ENCODE measurements around the gene PTCD1.

Gene PTCD1

GRCh38 chr7:99409192-99409572 is 29.4 kb downstream of the PTCD1 start:
- Histone ChIP-seq H3K4me1 (ENCODE audit: low read length) (peaks cover 11% of the 10 kb centered on the region), H3K9me2 (replicated peaks; ENCODE audit: insufficient read depth, low read length) (no peaks in the 10 kb centered on the region), H3K27ac (ENCODE audit: low read length) (peak overlapping the region; percentile 88; the same call in 1 of the 2 replicates), H3K4me2 (ENCODE audit: low read depth, low read length) (peak overlapping the region; percentile 91), H3F3A (ENCODE audit: insufficient read depth, low read length) (0 out of 2 replicates have a peak, but pooled peaks cover 4% of the 10 kb centered on the region), H2AFZ (ENCODE audit: low read length) (peak overlapping the region; percentile 83), H3K4me3 (ENCODE audit: low read length) (peak overlapping the region; percentile 94), H3K9ac (ENCODE audit: low read length) (peak overlapping the region; percentile 92), H3K36me3 (replicated peaks; ENCODE audit: insufficient read depth, low read length) (peaks cover 4% of the 10 kb centered on the region; the same call in 1 of the 2 replicates), H4K20me1 (ENCODE audit: insufficient read depth, low read length) (no peaks in the 10 kb centered on the region; the same call in 1 of the 2 replicates), H3K27me3 (replicated peaks; ENCODE audit: insufficient read depth, low read length) (no peaks in the 10 kb centered on the region), H3K79me2 (ENCODE audit: low read length) (peaks cover 88% of the 10 kb centered on the region), H3K9me3 (replicated peaks; ENCODE audit: insufficient read depth, low read length) (no peaks in the 10 kb centered on the region)
- no peak for TF ChIP-seq EZH2phosphoT487 (IDR thresholded peaks at IDR 0.05; ENCODE audit: low read length)
- no peak for DNase-seq

- H3K9ac ChIP-seq (ENCODE audit: low read length) = peak within 1 kb of the TSS; percentile 92
- H2AFZ ChIP-seq (ENCODE audit: low read length) = peak within 1 kb of the TSS; percentile 83
- H3K4me2 ChIP-seq (ENCODE audit: low read depth, low read length) = peak within 1 kb of the TSS; percentile 91
- peak within 1 kb of the TSS; percentile 94 for H3K4me3 ChIP-seq (ENCODE audit: low read length)
- no peaks in the 10 kb centered on the region for H3K9me3 ChIP-seq (replicated peaks; ENCODE audit: insufficient read depth, low read length)
- no peak for TF ChIP-seq EZH2phosphoT487 (IDR thresholded peaks at IDR 0.05; ENCODE audit: low read length)
- TF ChIP-seq EZH2 (optimal IDR thresholded peaks at IDR 0.05; ENCODE audit: low read depth, low read length) = no peak
- TF ChIP-seq CTCF (IDR thresholded peaks at IDR 0.05; ENCODE audit: low read length) = no peak
- H3K27ac ChIP-seq (ENCODE audit: low read length) = peak within 1 kb of the TSS; percentile 88
- H3K79me2 ChIP-seq (ENCODE audit: low read length) = peaks cover 92% of the 10 kb centered on the region
- no peaks in the 10 kb centered on the region; the same call in 1 of the 2 replicates for H4K20me1 ChIP-seq (ENCODE audit: insufficient read depth, low read length)
- H3K4me1 ChIP-seq (ENCODE audit: low read length) = peaks cover 11% of the 10 kb centered on the region
- H3K9me2 ChIP-seq (replicated peaks; ENCODE audit: insufficient read depth, low read length) = no peaks in the 10 kb centered on the region
- peak; percentile 93 for DNase-seq
- 0 out of 2 replicates have a peak, but pooled peaks cover 4% of the 10 kb centered on the region for H3F3A ChIP-seq (ENCODE audit: insufficient read depth, low read length)
- H3K36me3 ChIP-seq (replicated peaks; ENCODE audit: insufficient read depth, low read length) = peaks cover 4% of the 10 kb centered on the region; the same call in 1 of the 2 replicates
- no peaks in the 10 kb centered on the region for H3K27me3 ChIP-seq (replicated peaks; ENCODE audit: insufficient read depth, low read length)
These were observed 30.0 kb downstream of the PTCD1 start, which contains the start of the genes BUD31 and PDAP1 for GRCh38 chr7:99408379-99409191. TSS of gene BUD31 (plus strand) at chr7:99408969. CDS start at chr7:99411093, 2,124 bp downstream. TSS of gene PDAP1 (minus strand) at chr7:99408597. CDS start at chr7:99408548, 49 bp downstream.

- H2AFZ ChIP-seq (ENCODE audit: low read length) = peak overlapping the region; percentile 83
- H3F3A ChIP-seq (ENCODE audit: insufficient read depth, low read length) = 0 out of 2 replicates have a peak, but pooled peaks cover 4% of the 10 kb centered on the region
- H3K4me2 ChIP-seq (ENCODE audit: low read depth, low read length) = peak overlapping the region; percentile 91
- H3K27me3 ChIP-seq (replicated peaks; ENCODE audit: insufficient read depth, low read length) = no peaks in the 10 kb centered on the region
- H3K9me2 ChIP-seq (replicated peaks; ENCODE audit: insufficient read depth, low read length) = no peaks in the 10 kb centered on the region
- peaks cover 92% of the 10 kb centered on the region for H3K79me2 ChIP-seq (ENCODE audit: low read length)
- no peak for TF ChIP-seq EZH2phosphoT487 (IDR thresholded peaks at IDR 0.05; ENCODE audit: low read length)
- TF ChIP-seq EZH2 (optimal IDR thresholded peaks at IDR 0.05; ENCODE audit: low read depth, low read length) = no peak
- no peak for TF ChIP-seq CTCF (IDR thresholded peaks at IDR 0.05; ENCODE audit: low read length)
- no peaks in the 10 kb centered on the region for H3K9me3 ChIP-seq (replicated peaks; ENCODE audit: insufficient read depth, low read length)
- H3K4me1 ChIP-seq (ENCODE audit: low read length) = peaks cover 11% of the 10 kb centered on the region
- H3K4me3 ChIP-seq (ENCODE audit: low read length) = peak overlapping the region; percentile 94
- peak overlapping the region; percentile 92 for H3K9ac ChIP-seq (ENCODE audit: low read length)
- no peaks in the 10 kb centered on the region; the same call in 1 of the 2 replicates for H4K20me1 ChIP-seq (ENCODE audit: insufficient read depth, low read length)
- peak overlapping the region; percentile 88; the same call in 1 of the 2 replicates for H3K27ac ChIP-seq (ENCODE audit: low read length)
- H3K36me3 ChIP-seq (replicated peaks; ENCODE audit: insufficient read depth, low read length) = peaks cover 4% of the 10 kb centered on the region; the same call in 1 of the 2 replicates
- DNase-seq = no peak
These were observed 30.7 kb downstream of the PTCD1 start for GRCh38 chr7:99407872-99408378.
